AG04450 (cell line): Measurements from ENCODE around the gene SLC25A43. TPM values are rescaled to one million over a fixed set of nuclear protein-coding genes. Genes with fewer than 3 reads are reported as not detected.

Experiments used
- CTCF ChIA-PET: fragments of 300-600, 350-600 bp; formaldehyde crosslinking; extraction: SDS; loops from one replicate; lab custom pipeline; 2022; ENCODE audit warnings: antibody characterized with exemption, inconsistent platforms; lab: Charles Lee
- POLR2A ChIA-PET: fragments of 350-600 bp; formaldehyde crosslinking; extraction: SDS; loops from one replicate; lab custom pipeline; 2021; ENCODE audit warnings: antibody characterized with exemption, inconsistent platforms; lab: Yijun Ruan, JAX
- DNase-seq: peaks from one replicate; pipeline ENCODE4 v3.0.0-alpha.2; 2011; ENCODE audit warnings: low read depth, low spot score
- H3K27ac ChIP-seq: one replicate; pipeline ENCODE4 v1.5.1; 2012; ENCODE audit warnings: low read depth, low read length, control low read depth
- H3K27me3 ChIP-seq: one replicate; pipeline ENCODE4 v1.6.0; 2012; ENCODE audit warnings: low read length; ENCODE audit not compliant: control insufficient read depth, insufficient read depth
- H3K4me3 ChIP-seq: 2 replicates; pipeline ENCODE4 v1.5.1; 2011; ENCODE audit warnings: mild to moderate bottlenecking, low read depth, low read length, control low read depth
- H3K9me3 ChIP-seq: 2 replicates; pipeline ENCODE4 v1.5.1; 2012; ENCODE audit warnings: low read length; ENCODE audit not compliant: control insufficient read depth, insufficient read depth
- polyA plus RNA-seq: library from polyadenylated mRNA; depleted of rRNA; stranded (reverse); fragments of >200 nt; gene quantifications from 2 replicates; pipeline ENCODE4 v1.2.3, GENCODE V29; 2011
- TF ChIP-seq, protein P1 (sequence below): IDR thresholded peaks from 2 replicates; pipeline ENCODE4 v1.5.1; 2011; ENCODE audit warnings: low read depth, low read length, control low read depth, inconsistent platforms

The SLC25A43 gene
- polyA plus RNA-seq, 1 experiment: 8.5 TPM

DNA sequence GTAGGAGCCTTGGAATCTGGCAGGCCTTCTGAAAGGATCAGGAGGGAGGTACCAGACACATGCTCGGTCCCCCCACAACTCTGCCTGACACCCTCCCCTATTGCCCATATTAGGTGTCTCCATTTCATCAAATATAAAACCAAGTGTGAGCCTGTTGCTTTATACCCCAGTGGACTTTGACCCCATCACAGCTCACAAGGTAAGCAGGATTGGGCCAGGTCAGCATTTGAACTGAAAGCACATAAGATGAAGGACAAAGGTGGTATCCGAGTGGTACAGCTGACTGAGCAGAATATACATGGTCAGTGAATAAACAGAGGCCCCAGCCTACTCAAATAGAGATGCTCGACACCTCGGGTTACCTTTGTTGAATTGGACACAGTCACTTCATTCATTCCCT is 20.0 kb downstream of the SLC25A43 start:
- no peaks in the 10 kb centered on the region for H3K27me3 ChIP-seq
- POLR2A ChIA-PET: no interaction called here
- no peaks in the 10 kb centered on the region for H3K9me3 ChIP-seq
- H3K4me3 ChIP-seq: no peak overlapping the region
- no peak for DNase-seq
- CTCF ChIA-PET: no interaction called here
- no peak overlapping the region for H3K27ac ChIP-seq
- TF ChIP-seq, protein P1, sequence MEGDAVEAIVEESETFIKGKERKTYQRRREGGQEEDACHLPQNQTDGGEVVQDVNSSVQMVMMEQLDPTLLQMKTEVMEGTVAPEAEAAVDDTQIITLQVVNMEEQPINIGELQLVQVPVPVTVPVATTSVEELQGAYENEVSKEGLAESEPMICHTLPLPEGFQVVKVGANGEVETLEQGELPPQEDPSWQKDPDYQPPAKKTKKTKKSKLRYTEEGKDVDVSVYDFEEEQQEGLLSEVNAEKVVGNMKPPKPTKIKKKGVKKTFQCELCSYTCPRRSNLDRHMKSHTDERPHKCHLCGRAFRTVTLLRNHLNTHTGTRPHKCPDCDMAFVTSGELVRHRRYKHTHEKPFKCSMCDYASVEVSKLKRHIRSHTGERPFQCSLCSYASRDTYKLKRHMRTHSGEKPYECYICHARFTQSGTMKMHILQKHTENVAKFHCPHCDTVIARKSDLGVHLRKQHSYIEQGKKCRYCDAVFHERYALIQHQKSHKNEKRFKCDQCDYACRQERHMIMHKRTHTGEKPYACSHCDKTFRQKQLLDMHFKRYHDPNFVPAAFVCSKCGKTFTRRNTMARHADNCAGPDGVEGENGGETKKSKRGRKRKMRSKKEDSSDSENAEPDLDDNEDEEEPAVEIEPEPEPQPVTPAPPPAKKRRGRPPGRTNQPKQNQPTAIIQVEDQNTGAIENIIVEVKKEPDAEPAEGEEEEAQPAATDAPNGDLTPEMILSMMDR: no peak

GRCh38 chrX:119419898-119420297 is 20.8 kb downstream of the SLC25A43 start:
- Histone ChIP-seq H3K4me3 (no peak overlapping the region), H3K27ac (no peak overlapping the region), H3K27me3 (no peaks in the 10 kb centered on the region), H3K9me3 (no peaks in the 10 kb centered on the region)
- TF ChIP-seq, protein P1: no peak
- ChIA-PET POLR2A (no interaction called here), CTCF (interaction anchor here (0.7 kb wide), 1 partner anchor 264 kb away, joined by 3 read pairs; no protein-coding TSS in a partner anchor)
- DNase-seq: no peak

GRCh38 chrX:119421016-119421705 is 22.0 kb downstream of the SLC25A43 start:
- DNase-seq: no peak
- no peaks in the 10 kb centered on the region for H3K27me3 ChIP-seq
- POLR2A ChIA-PET: no interaction called here
- H3K4me3 ChIP-seq: no peak overlapping the region
- no peak overlapping the region for H3K27ac ChIP-seq
- H3K9me3 ChIP-seq: no peaks in the 10 kb centered on the region
- TF ChIP-seq, protein P1: no peak
- CTCF ChIA-PET: no interaction called here

- TF ChIP-seq, protein P1: no peak
Observed at GRCh38 chrX:119423631-119424030, 24.5 kb downstream of the SLC25A43 start.

DNA sequence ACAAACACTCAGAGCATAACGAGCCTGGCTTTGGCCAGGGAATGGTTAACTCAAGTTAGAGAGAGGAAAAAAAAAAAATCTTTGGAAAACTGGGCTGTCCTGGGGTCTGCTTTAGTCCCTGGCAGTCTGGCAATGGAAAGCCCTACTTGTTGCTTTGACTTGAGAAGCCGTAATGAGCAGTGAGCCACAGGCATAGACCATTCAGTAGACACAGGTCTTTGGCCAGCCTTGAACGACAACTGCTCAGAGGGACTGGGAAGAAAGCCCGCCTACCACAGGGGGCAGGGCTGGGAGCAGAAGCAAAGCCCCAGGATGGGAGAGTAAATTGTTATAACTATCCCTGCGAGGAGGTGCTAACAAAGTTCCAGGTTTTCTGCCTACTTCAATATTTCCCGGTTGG is 25.9 kb downstream of the SLC25A43 start:
- DNase-seq: no peak
- ChIA-PET POLR2A (no interaction called here), CTCF (no interaction called here)
- no peaks in the 10 kb centered on the region for H3K9me3 ChIP-seq
- TF ChIP-seq, protein P1: no peak
- H3K27me3 ChIP-seq: no peaks in the 10 kb centered on the region
- H3K27ac ChIP-seq: no peak overlapping the region
- H3K4me3 ChIP-seq: no peak overlapping the region

More at GRCh38 chrX:119423631-119424030, 24.5 kb downstream of the SLC25A43 start:
- ChIA-PET CTCF (no interaction called here), POLR2A (no interaction called here)
- no peak overlapping the region for H3K4me3 ChIP-seq
- no peak overlapping the region for H3K27ac ChIP-seq
- no peak for DNase-seq
- H3K27me3 ChIP-seq: no peaks in the 10 kb centered on the region
- H3K9me3 ChIP-seq: no peaks in the 10 kb centered on the region
